Ammon's horn (tissue), 1 donor: ENCODE measurements around the gene FUT8.

ENCODE experiments used
- DNase-seq: peaks from one replicate; pipeline ENCODE4 v3.0.0-alpha.2; 2016; ENCODE audit warnings: low spot score

Gene FUT8

GRCh38 chr14:65412032-65412846, at the start of gene FUT8:
FUT8 (plus strand) TSS chr14:65412730; CDS start chr14:65561564, 148,834 bp downstream.
- peak; percentile 97 for DNase-seq

GRCh38 chr14:65366802-65367565, 45.5 kb upstream of the FUT8 start:
- no peak for DNase-seq

- DNase-seq, result no peak
Measured at GRCh38 chr14:65369560-65369959, 43.0 kb upstream of the FUT8 start.

GRCh38 chr14:65370801-65371248, 41.7 kb upstream of the FUT8 start:
- DNase-seq, result no peak

GRCh38 chr14:65371784-65372183, 40.7 kb upstream of the FUT8 start:
- DNase-seq, result no peak

GRCh38 chr14:65373016-65373670, 39.4 kb upstream of the FUT8 start:
- no peak for DNase-seq

GRCh38 chr14:65373671-65374039, 38.9 kb upstream of the FUT8 start:
- peak; percentile 85 for DNase-seq

GRCh38 chr14:65377576-65377975, 35.0 kb upstream of the FUT8 start:
- no peak for DNase-seq

- peak; percentile 71 for DNase-seq
Measured at GRCh38 chr14:65382586-65382985, 29.9 kb upstream of the FUT8 start.

GRCh38 chr14:65387171-65387570, 25.4 kb upstream of the FUT8 start:
- DNase-seq, result no peak

- DNase-seq, result no peak
Measured at GRCh38 chr14:65387628-65388027, 24.9 kb upstream of the FUT8 start.

- no peak for DNase-seq
Measured at GRCh38 chr14:65392296-65392695, 20.2 kb upstream of the FUT8 start.

GRCh38 chr14:65396082-65396910, 16.2 kb upstream of the FUT8 start:
- DNase-seq, result no peak

- DNase-seq, result no peak
Measured at GRCh38 chr14:65403231-65403630, 9.3 kb upstream of the FUT8 start.

GRCh38 chr14:65408113-65408512, 4.4 kb upstream of the FUT8 start:
- no peak for DNase-seq

- DNase-seq, result no peak
Measured at GRCh38 chr14:65410640-65411039, 1.9 kb upstream of the FUT8 start.

- DNase-seq, result peak; percentile 97
Measured at GRCh38 chr14:65411656-65412031, 886 bp upstream of the FUT8 start.

- peak; percentile 29 for DNase-seq
Measured at GRCh38 chr14:65412856-65413738, 567 bp downstream of the FUT8 start.

GRCh38 chr14:65413739-65414045, 1.2 kb downstream of the FUT8 start:
- DNase-seq, result no peak

- peak; percentile 54 for DNase-seq
Measured at GRCh38 chr14:65414961-65415589, 2.5 kb downstream of the FUT8 start.

- DNase-seq, result no peak
Measured at GRCh38 chr14:65415613-65416012, 3.1 kb downstream of the FUT8 start.
